GM20000 (cell line): ENCODE measurements around the gene PRCD.
"Not testable (repeated sequence)": the region's sequence is repeated elsewhere in the genome, so short reads cannot be mapped to it uniquely, and the experiment has no call there.

ENCODE experiments used
- DNase-seq: peaks from one replicate; pipeline ENCODE4 v3.0.0; 2012; ENCODE audit warnings: low spot score
- TF ChIP-seq, protein P1 (sequence below): IDR thresholded peaks from 2 replicates; pipeline ENCODE4 v1.5.1; 2012; ENCODE audit warnings: mild to moderate bottlenecking, control low read depth; ENCODE audit errors: extremely low read depth, missing control alignments

Gene PRCD

DNA sequence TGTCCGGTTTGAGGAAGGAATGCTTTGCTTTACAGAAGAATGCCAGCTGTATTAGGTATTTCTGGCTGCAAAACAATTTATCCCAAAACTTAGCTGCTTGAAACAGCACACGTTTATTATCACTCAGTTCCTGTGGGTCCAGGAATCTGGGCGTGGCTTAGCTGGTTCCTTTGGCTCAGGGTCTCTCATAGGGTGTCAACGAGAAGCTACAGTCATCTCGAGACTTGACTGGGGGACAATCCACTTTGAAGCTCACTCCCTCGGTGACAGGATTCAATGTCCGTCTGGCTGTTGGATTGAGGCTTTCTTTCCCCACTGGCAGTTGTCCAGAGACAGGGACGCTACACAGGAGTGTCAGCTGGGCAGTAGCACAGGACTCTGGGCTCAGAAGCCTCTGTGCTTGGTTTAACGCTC is 29.0 kb upstream of the PRCD start:
- TF ChIP-seq, protein P1, sequence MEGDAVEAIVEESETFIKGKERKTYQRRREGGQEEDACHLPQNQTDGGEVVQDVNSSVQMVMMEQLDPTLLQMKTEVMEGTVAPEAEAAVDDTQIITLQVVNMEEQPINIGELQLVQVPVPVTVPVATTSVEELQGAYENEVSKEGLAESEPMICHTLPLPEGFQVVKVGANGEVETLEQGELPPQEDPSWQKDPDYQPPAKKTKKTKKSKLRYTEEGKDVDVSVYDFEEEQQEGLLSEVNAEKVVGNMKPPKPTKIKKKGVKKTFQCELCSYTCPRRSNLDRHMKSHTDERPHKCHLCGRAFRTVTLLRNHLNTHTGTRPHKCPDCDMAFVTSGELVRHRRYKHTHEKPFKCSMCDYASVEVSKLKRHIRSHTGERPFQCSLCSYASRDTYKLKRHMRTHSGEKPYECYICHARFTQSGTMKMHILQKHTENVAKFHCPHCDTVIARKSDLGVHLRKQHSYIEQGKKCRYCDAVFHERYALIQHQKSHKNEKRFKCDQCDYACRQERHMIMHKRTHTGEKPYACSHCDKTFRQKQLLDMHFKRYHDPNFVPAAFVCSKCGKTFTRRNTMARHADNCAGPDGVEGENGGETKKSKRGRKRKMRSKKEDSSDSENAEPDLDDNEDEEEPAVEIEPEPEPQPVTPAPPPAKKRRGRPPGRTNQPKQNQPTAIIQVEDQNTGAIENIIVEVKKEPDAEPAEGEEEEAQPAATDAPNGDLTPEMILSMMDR, result no peak
- DNase-seq, result no peak

DNA sequence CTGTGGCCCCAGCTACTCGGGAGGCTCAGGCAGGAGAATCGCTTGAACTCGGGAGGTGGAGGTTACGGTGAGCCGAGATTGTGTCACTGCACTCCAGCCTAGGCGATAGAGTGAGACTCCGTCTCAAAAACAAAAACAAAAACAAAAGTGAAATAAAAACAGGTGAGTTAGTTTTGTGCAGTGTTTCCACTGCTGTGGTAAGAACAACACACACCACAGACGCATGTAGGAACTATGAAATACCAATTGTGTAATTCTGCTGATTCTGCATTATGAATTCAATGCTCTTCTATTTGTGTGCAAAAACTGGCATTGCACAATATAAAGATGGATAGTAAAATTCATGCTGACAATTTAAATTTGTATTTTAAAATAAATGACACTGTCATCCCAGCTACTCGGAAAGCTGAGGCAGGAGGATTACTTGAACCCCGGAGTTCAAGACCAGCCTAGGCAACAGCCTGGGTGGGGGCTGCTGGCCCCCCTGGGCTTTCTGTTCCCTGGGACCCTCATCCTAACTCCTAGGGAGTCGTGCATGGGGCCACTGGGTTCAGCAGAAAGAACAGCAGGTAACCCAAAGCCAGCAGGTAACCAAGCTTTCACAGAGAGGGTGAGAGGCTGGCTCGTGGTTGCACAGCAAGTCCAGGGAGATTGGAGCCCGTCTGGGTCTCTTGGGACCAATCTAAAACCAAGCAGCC is 28.0 kb upstream of the PRCD start:
- TF ChIP-seq, protein P1, result no peak
- DNase-seq, result no peak

DNA sequence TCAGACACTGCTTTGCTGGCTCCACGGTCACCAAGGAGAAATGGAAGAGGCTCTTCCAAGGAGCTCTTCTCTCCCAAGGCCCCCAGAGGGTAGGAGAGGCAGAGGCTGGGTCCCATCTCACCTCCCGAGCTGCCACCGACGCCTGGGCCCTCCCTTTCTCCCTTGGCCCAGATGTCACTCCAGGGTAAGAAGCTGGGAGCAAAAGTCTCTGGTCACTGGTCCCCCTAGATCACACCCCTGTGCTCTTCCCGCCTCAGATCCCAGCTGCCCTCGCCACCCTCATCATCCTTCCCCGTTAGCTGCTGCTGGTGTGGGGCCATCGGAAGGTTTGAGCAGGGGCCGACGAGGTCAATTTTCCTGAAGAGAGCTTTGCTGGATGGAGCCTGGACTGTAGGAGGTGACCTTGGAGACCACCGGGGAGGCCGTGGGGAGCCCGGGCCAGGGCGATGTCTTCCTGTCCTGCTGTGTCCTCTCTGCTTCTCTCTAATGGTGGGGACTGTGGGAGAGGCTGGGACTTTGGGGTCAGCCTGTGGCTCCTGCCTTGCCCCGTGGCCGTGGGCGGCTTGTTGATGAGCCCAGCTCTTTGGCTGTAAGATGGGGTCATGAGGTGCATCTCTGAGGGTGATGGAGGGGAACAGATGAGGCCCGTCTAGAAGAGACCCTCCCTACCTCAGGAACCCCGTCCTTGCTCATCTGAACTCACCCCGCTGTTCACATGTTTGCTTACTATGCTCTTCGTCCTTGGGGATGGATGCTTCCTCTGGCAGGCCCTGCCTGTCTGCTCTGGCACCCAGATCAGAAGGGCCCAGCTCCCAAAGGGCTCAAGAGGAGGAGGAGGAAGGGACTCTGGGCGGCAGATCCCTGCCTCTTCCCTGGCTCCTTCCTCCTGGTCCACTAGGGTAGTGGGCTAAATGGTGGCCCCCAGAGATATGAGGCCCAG is 27.2 kb upstream of the PRCD start:
- TF ChIP-seq, protein P1, result no peak
- no peak for DNase-seq

DNA sequence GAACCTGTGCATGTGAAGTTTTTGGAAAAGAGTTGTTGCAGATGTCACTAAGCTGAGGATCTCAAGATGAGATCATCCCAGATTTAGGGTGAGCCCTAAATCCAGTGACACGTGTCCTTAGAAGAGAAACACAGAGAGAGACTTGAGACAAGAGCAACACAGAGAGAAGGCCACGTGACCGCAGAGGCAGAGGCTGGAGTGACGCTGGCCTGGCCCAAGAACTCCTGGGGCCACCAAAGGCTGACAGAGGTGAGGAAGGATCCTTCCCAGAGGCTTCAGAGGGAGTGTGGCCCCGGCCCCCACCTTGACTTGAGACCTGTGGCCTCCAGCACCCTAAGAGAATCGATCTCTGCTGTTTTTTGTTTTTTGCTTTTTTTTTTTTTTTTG is 26.5 kb upstream of the PRCD start:
- TF ChIP-seq, protein P1, result no peak
- no peak for DNase-seq

DNA sequence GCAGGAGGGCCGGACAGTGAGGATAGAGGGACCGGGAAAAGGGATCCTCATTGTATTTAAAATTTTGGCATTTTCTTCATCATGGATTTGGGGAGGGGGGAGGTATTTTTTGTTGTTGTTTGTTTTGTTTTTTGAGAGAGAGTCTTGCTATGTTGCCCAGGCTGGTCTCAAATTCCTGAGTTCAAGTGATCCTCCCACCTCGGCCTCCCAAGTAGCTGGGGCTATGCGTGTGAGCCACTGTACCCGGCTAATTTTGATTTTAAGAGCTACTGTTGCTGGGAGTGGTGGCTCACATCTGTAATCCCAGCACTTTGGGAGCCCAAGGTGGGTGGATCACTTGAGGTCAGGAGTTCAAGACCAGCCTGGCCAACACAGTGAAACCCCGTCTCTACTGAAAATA is 25.5 kb upstream of the PRCD start:
- not testable (repeated sequence) for DNase-seq

DNA sequence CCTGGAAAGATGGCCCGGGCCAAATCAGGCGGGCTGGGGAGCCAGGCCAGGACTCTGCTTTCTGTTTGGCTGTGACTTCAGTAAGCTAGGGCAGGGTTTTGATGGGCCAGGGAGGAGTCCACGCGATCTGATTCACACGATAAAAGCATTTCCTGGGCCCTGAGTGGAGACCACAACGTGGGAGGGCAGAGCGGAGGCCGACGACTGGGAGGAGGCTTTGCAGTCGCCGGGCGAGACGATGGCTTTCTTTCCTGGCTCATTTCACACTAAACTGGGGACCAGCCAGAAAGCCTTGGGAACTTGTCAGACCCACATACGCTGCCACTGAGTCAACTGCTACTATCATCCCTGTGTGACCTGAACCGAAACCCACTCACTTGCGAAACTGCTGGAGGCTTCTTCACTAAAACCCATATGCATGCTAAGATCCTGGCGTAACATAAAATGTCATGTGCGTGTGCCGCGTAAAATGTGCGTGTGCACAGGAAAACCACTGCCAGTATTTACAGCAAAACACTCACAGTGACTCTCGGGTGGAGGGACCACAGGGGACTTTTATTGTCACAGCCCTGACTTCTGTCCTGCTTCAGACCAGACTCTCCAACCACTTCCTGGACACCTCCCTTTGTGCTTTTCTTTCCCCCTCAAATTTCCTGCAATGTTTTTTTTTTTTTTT is 24.4 kb upstream of the PRCD start:
- TF ChIP-seq, protein P1, result no peak
- peak; percentile 65 for DNase-seq

DNA sequence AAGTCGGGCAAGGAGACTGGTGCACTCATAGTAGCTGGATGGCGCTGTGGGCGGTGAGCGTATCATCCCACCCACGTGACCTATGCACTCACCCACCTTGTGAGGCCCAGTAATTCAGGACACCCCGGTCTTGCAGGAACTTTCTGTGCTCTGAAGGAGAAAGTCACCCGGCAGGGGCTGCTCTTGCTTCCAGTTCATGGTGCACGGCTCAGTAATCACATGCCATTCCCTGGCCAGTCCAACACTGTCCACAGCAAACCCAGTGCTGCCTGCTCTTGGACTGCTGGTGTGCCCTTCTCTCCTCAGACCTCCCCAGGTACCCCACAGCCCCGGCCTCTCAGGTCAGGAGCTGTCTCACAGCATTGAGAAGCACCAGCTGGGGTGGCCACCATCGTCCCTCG is 22.2 kb upstream of the PRCD start:
- no peak for DNase-seq
- TF ChIP-seq, protein P1, result no peak
